Sigmoid colon (tissue), 3 donors: ENCODE measurements around the gene FGD3.

Experiments used
- CTCF ChIP-seq, 4 experiments: fragments of 450-650 bp in 3 of 4; fragments of 200-600 bp in 1 of 4; IDR thresholded peaks; one replicate each; pipeline ENCODE4 v1.5.1; 2016 to 2019; ENCODE audit warnings: antibody characterized with exemption in 4 of 4, mild to moderate bottlenecking in 3 of 4, moderate library complexity in 2 of 4
- POLR2A ChIP-seq, 2 donors: fragments of 450-650 bp; IDR thresholded peaks; one replicate each; pipeline ENCODE4 v1.6.1; 2016; ENCODE audit warnings: antibody characterized with exemption in 2 of 2, mild to moderate bottlenecking in 2 of 2, moderate library complexity in 2 of 2

- TF ChIP-seq CTCF (IDR thresholded peaks at IDR 0.05) (no peak), POLR2A (IDR thresholded peaks at IDR 0.05) (no peak)
Observed at GRCh38 chr9:93068956-93069355, 121.6 kb downstream of the FGD3 start.
